K562 (cell line): Measurements from ENCODE around the gene LPCAT3. TPM values are rescaled to one million over a fixed set of nuclear protein-coding genes. Genes with fewer than 3 reads are reported as not detected.
A peak's percentile ranks its signal among the peaks of the same experiment; 100 is the strongest.

ENCODE experiments used
- CHD7 ChIP-seq: fragments of 200-600 bp; sonication (generic); IDR thresholded peaks from one replicate; pipeline ENCODE4 v1.6.1; 2012; ENCODE audit warnings: mild to moderate bottlenecking, low read depth, low read length, inconsistent platforms
- EP400 ChIP-seq: fragments of 450-650 bp; IDR thresholded peaks from 2 replicates; pipeline ENCODE4 v1.6.1; 2017; ENCODE audit warnings: antibody characterized with exemption, mild to moderate bottlenecking, moderate library complexity
- FOXJ2 ChIP-seq: fragments of 200-800 bp; sonication (Bioruptor generic); IDR thresholded peaks from 2 replicates; pipeline ENCODE4 v1.6.1; 2016; ENCODE audit warnings: missing genetic modification characterization, missing compliant biosample characterization
- GABPB2 ChIP-seq: fragments of 250-450 bp; sonication (Bioruptor Pico); conservative IDR thresholded peaks from 2 replicates; pipeline ENCODE4 v1.5.1; 2021; ENCODE audit warnings: mild to moderate bottlenecking
- LCOR ChIP-seq: sonication (generic); formaldehyde crosslinking; IDR thresholded peaks from 2 replicates; pipeline ENCODE4 v1.8.0; 2022; ENCODE audit warnings: mild to moderate bottlenecking, missing genetic modification reagents
- ZKSCAN8 ChIP-seq: fragments of 200-800 bp; sonication (Bioruptor generic); IDR thresholded peaks from 2 replicates; pipeline ENCODE4 v1.6.1; 2016; ENCODE audit warnings: missing genetic modification characterization, missing compliant biosample characterization
- ZNF224 ChIP-seq: sonication (generic); formaldehyde crosslinking; IDR thresholded peaks from 2 replicates; pipeline ENCODE4 v1.8.0; 2022; ENCODE audit warnings: mild to moderate bottlenecking, missing genetic modification reagents
- ZNF324 ChIP-seq: fragments of 250-450 bp; sonication (Bioruptor Pico); IDR thresholded peaks from 2 replicates; pipeline ENCODE4 v1.4.0; 2020; ENCODE audit warnings: mild to moderate bottlenecking
- ZNF75A ChIP-seq: fragments of 450-650 bp; formaldehyde crosslinking; IDR thresholded peaks from 2 replicates; pipeline ENCODE4 v1.4.0; 2020; ENCODE audit warnings: mild to moderate bottlenecking
- polyA plus RNA-seq, 8 experiments: library from polyadenylated mRNA; depleted of rRNA in 4 of 8; stranded (reverse) in 5 of 8; unstranded in 3 of 8; fragments of >200 nt; fragmentation: Nextera tagmentation in 2 of 8; fragmentation: Illumina TruSeq in 1 of 8; extraction: Ambion mirVana in 2 of 8; extraction: Trizol in 1 of 8; gene quantifications; 2 replicates each; pipeline versions ENCODE4 v1.2.1 to v1.2.3, GENCODE V29; 2011 to 2014; ENCODE audit warnings: inconsistent platforms in 1 of 8, missing spikeins in 1 of 8
- total RNA-seq, 7 experiments: library from RNA; depleted of rRNA in 6 of 7; stranded (reverse); fragments of >200 nt in 6 of 7; fragmentation: Illumina TruSeq in 2 of 7; extraction: Trizol in 2 of 7; gene quantifications; 2 replicates each; pipeline versions ENCODE4 v1.2.1 to v1.2.3, GENCODE V29; 2011 to 2021; ENCODE audit warnings: low replicate concordance in 1 of 7
- TF ChIP-seq, protein P1 (sequence below): sonication (generic); formaldehyde crosslinking; IDR thresholded peaks from 2 replicates; pipeline ENCODE4 v1.8.0; 2023; ENCODE audit warnings: mild to moderate bottlenecking, missing genetic modification reagents
- TF ChIP-seq, protein P2 (sequence below): sonication (generic); formaldehyde crosslinking; IDR thresholded peaks from 2 replicates; pipeline ENCODE4 v1.8.0; 2022; ENCODE audit warnings: mild to moderate bottlenecking, missing genetic modification reagents, borderline replicate concordance

LPCAT3 gene
- total and polyA plus RNA-seq, 9 of the 15 experiments (the other 6 are each of a cell fraction or from before 2014, with no cell fraction given), result 4.9 to 52.5 (median 25.3) TPM

DNA sequence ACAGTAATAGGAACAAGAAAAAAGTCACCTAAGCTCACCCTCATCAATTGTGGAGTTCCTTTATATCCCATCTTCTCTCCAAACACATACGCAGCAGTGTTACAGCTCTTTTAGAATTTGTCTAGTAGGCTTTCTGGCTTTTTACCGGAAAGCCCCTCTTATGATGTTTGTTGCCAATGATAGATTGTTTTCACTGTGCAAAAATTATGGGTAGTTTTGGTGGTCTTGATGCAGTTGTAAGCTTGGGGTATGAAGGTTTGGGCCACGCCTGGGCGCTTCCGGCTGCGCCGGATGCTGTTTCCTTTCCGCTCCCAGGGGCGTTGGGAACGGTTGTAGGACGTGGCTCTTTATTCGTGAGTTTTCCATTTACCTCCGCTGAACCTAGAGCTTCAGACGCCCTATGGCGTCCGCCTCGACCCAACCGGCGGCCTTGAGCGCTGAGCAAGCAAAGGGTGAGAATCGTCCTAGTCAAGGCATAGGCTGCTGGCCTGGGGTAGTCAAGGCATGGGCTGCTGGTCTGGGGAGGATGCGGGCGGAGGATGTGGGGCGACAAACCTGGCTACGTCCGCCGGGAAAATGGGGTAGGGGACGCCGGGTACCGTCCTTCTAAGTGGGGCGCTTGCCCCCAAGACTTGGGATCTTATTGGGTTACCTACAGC, 74.4 kb downstream of the LPCAT3 start, which contains the start of the genes C12orf57 and RNU7-1 (continued):
- TF ChIP-seq CHD7 (no peak), EP400 (peak; percentile 63), LCOR (CRISPR knock-in tag) (peak; percentile 83; the same call in 1 of the 2 replicates), GABPB2 (CRISPR knock-in tag) (peak; percentile 95), ZNF75A (CRISPR knock-in tag) (peak; percentile 72), ZNF324 (CRISPR knock-in tag) (no peak), ZKSCAN8 (no peak; the same call in 1 of the 2 replicates), FOXJ2 (tag) (peak; percentile 61; the same call in 1 of the 2 replicates), ZNF224 (CRISPR knock-in tag) (0 out of 2 replicates have a peak, but pooled peaks have one; percentile 51)
- TF ChIP-seq, protein P1, sequence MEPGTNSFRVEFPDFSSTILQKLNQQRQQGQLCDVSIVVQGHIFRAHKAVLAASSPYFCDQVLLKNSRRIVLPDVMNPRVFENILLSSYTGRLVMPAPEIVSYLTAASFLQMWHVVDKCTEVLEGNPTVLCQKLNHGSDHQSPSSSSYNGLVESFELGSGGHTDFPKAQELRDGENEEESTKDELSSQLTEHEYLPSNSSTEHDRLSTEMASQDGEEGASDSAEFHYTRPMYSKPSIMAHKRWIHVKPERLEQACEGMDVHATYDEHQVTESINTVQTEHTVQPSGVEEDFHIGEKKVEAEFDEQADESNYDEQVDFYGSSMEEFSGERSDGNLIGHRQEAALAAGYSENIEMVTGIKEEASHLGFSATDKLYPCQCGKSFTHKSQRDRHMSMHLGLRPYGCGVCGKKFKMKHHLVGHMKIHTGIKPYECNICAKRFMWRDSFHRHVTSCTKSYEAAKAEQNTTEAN (CRISPR knock-in tag), result peak; percentile 31; the same call in 1 of the 2 replicates
- TF ChIP-seq, protein P2, sequence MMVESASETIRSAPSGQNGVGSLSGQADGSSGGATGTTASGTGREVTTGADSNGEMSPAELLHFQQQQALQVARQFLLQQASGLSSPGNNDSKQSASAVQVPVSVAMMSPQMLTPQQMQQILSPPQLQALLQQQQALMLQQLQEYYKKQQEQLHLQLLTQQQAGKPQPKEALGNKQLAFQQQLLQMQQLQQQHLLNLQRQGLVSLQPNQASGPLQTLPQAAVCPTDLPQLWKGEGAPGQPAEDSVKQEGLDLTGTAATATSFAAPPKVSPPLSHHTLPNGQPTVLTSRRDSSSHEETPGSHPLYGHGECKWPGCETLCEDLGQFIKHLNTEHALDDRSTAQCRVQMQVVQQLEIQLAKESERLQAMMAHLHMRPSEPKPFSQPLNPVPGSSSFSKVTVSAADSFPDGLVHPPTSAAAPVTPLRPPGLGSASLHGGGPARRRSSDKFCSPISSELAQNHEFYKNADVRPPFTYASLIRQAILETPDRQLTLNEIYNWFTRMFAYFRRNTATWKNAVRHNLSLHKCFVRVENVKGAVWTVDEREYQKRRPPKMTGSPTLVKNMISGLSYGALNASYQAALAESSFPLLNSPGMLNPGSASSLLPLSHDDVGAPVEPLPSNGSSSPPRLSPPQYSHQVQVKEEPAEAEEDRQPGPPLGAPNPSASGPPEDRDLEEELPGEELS, result no peak
